Neural cell (in vitro differentiated cells): ENCODE data around the gene KRTAP10-4.

Experiments used
- EP300 ChIP-seq: fragments of 450-650 bp; conservative IDR thresholded peaks from 2 replicates; pipeline ENCODE4 v1.6.1; 2014; ENCODE audit warnings: antibody characterized with exemption, mild to moderate bottlenecking, moderate library complexity; ENCODE audit not compliant: poor library complexity, severe bottlenecking
- EZH2 ChIP-seq: fragments of 200-600, 300-800 bp; shearing (Covaris generic), sonication (generic); IDR thresholded peaks from 2 replicates; pipeline ENCODE4 v1.6.1; 2014; ENCODE audit warnings: antibody characterized with exemption, low read length, borderline replicate concordance, mild to moderate bottlenecking; ENCODE audit not compliant: insufficient read depth, poor library complexity, severe bottlenecking
- POLR2AphosphoS5 ChIP-seq: IDR thresholded peaks from 2 replicates; pipeline ENCODE4 v1.6.1; 2012
- SMC3 ChIP-seq: fragments of 450-650 bp; conservative IDR thresholded peaks from 2 replicates; pipeline ENCODE4 v1.6.1; 2014; ENCODE audit warnings: antibody characterized with exemption, mild to moderate bottlenecking, moderate library complexity; ENCODE audit not compliant: poor library complexity
- TAF1 ChIP-seq: IDR thresholded peaks from 2 replicates; pipeline ENCODE4 v1.6.1; 2012; ENCODE audit warnings: low read depth
- TF ChIP-seq, protein P1 (sequence below): fragments of 450-650 bp; IDR thresholded peaks from 2 replicates; pipeline ENCODE4 v1.5.1; 2014; ENCODE audit warnings: antibody characterized with exemption, mild to moderate bottlenecking, moderate library complexity; ENCODE audit not compliant: poor library complexity, severe bottlenecking
- TF ChIP-seq, protein P2 (sequence below): IDR thresholded peaks from 2 replicates; pipeline ENCODE4 v1.6.1; 2012; ENCODE audit warnings: borderline replicate concordance

DNA sequence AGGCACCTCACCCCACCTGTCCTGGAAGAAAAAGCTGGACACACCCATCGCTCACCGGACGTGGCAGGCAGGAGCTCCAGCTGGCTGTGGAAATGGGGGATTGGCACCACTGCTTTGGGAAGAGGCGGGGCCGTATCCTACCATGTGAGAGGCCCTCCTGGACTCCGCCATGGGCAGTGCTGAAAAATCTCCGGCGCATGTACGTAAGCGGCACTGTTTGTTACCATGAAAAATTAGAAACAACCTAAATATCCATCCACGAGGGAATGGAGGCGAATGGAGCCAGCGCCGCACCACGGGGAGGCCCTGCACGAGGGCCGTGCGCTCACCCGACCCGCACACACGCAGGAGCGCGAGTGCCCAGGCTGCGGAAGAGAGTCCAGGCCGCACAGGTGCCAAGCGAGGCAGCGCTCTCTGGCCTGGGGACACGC lies 41.4 kb downstream of the KRTAP10-4 start:
- TF ChIP-seq, protein P1, sequence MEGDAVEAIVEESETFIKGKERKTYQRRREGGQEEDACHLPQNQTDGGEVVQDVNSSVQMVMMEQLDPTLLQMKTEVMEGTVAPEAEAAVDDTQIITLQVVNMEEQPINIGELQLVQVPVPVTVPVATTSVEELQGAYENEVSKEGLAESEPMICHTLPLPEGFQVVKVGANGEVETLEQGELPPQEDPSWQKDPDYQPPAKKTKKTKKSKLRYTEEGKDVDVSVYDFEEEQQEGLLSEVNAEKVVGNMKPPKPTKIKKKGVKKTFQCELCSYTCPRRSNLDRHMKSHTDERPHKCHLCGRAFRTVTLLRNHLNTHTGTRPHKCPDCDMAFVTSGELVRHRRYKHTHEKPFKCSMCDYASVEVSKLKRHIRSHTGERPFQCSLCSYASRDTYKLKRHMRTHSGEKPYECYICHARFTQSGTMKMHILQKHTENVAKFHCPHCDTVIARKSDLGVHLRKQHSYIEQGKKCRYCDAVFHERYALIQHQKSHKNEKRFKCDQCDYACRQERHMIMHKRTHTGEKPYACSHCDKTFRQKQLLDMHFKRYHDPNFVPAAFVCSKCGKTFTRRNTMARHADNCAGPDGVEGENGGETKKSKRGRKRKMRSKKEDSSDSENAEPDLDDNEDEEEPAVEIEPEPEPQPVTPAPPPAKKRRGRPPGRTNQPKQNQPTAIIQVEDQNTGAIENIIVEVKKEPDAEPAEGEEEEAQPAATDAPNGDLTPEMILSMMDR = no peak
- TF ChIP-seq SMC3 (no peak), POLR2AphosphoS5 (no peak), TAF1 (no peak), EP300 (no peak), EZH2 (no peak)
- TF ChIP-seq, protein P2, sequence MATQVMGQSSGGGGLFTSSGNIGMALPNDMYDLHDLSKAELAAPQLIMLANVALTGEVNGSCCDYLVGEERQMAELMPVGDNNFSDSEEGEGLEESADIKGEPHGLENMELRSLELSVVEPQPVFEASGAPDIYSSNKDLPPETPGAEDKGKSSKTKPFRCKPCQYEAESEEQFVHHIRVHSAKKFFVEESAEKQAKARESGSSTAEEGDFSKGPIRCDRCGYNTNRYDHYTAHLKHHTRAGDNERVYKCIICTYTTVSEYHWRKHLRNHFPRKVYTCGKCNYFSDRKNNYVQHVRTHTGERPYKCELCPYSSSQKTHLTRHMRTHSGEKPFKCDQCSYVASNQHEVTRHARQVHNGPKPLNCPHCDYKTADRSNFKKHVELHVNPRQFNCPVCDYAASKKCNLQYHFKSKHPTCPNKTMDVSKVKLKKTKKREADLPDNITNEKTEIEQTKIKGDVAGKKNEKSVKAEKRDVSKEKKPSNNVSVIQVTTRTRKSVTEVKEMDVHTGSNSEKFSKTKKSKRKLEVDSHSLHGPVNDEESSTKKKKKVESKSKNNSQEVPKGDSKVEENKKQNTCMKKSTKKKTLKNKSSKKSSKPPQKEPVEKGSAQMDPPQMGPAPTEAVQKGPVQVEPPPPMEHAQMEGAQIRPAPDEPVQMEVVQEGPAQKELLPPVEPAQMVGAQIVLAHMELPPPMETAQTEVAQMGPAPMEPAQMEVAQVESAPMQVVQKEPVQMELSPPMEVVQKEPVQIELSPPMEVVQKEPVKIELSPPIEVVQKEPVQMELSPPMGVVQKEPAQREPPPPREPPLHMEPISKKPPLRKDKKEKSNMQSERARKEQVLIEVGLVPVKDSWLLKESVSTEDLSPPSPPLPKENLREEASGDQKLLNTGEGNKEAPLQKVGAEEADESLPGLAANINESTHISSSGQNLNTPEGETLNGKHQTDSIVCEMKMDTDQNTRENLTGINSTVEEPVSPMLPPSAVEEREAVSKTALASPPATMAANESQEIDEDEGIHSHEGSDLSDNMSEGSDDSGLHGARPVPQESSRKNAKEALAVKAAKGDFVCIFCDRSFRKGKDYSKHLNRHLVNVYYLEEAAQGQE = no peak
